AG20443 (cell line): ENCODE results near the gene PCDH9.

ENCODE experiments used
- DNase-seq: peaks from one replicate; pipeline ENCODE4 v3.0.0; 2012; ENCODE audit warnings: low spot score, mixed read lengths

The PCDH9 gene

DNA sequence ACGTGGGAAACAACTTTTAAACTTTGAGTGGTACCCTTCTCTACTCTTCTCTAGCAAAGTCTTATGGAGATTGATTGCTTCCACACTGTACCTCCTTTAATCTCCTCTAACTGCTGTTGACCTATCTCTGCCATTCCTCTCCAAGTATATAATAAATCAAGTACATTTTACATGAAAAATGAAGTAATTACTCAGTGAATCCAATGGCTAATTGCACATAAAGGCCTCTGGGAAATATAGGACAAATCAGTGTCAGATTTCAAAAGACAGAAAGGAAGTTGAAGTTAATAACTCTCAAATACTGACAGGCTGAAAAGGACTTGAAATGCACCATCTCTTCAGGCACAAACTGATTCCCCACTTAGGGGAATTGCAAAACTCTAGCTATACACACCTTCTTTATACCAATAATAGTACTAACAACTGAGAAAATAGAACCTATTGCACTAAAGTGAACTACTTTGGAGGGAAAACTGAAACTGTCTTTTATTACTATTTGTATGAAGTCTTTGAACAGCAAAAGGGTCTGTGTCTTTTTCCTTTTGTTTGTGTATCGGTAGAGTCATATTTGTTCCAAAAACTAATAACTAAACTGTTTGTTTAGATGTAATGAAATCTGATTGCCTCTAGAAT lies 701.1 kb downstream of the PCDH9 start:
- DNase-seq, result no peak

DNA sequence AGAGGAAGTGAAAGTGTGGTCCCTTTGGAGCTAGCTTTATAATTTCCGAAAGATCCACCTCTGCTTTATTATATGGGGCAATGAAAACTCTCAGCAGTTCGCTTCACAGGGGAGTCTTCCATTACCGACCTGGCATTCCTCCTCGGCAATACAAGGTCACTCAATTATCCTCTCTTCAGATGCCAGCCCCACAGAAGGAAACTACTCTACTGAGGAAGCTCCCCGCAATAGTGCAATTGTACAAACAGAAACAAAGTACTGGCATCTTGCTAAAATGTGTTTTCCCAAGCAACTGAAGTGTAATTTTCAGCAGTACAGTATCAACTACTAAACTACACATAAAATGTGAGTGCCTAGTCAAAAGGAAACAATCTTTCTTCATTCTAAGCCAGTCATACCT lies 702.0 kb downstream of the PCDH9 start:
- DNase-seq, result no peak

DNA sequence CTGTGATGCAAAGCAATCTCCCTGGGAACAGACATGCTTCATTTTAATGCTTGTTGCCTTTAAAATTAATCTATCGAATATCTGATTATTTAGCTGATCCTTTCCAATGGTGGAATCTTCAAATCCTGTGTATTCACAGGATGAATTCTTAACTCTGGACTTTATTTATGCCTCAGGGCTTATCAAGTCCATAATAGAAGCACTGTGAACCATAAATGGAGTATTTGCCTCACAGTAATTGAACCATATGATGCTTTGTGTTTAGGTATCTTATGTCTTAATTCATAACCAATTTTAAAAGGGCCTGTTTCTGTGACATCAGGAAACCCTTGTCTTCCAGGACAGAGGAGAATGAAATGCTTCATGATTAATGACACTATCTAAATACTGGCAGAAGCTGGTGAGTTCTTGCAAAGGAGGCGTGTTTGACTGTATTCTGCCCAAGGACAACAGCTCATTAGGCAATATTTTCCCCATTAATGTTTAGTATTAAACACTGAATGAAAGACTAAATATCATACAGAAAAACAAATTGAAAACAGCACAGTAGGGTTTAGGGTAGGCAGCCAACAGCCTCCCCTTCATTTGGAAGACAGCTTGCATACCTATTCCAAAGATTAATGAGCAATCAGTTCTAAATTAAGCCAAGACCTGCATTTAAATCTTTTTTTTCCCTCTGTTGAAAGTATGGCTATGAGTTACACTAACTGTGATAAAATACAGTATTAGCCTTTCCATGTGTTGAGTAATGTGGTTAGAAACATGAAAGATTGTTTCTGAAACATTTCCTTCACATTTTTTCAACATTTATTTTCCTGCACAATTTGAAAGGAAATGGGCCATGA lies 709.4 kb downstream of the PCDH9 start:
- DNase-seq, result no peak

DNA sequence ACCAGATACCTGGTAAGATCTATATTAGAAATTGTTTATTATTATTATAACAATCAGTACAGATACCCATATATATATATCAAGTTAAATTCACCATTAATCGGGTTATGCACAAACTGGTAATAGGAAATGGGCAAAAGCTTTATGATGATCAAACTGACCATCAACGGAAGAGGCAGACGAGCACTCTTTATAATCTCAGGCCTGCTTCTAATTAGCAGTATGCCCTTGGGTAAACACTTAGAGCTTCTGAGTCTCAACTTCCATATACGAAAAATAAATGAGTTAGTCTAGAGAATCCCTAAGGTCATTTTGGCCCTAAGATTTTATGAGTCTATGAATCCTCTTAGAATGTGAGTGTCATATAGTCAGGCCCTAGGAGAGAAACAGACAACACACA lies 710.9 kb downstream of the PCDH9 start:
- DNase-seq, result no peak

DNA sequence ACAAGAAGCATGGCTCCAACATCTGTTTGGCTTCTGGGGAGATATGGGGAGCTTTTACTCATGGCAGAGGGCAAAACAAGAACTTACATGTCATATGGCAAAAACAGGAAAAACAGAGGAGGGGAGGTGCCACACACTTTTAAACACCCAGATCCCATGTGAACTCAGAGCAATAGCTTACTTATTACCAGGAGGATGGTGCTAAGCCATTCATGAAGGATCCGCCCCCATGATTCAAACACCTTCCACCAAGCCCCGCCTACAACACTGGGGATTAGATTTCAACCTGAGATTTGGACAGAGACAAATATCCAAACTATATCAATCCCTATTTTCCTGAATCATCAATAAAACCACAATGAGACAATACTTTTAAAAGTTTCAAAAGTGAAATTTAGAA lies 712.1 kb downstream of the PCDH9 start:
- no peak for DNase-seq

DNA sequence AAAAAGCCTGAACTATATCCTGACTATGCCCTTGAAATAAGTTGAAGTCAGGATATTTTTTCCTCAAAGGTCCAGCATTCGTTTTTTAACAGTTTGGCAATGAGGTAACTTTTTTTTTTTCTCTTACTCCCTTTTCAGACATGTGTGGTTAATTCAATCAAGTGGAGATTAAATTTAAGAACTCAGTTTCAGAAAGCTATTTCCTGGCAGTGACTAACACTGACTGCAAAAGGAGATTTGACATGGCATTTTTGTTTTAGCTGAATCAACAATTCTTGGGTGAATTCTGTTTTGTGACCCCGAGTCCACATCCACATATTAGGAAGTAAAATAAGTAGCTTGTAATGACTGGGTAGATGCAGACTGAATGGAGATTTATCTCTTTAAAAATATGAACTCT lies 716.4 kb downstream of the PCDH9 start:
- no peak for DNase-seq

DNA sequence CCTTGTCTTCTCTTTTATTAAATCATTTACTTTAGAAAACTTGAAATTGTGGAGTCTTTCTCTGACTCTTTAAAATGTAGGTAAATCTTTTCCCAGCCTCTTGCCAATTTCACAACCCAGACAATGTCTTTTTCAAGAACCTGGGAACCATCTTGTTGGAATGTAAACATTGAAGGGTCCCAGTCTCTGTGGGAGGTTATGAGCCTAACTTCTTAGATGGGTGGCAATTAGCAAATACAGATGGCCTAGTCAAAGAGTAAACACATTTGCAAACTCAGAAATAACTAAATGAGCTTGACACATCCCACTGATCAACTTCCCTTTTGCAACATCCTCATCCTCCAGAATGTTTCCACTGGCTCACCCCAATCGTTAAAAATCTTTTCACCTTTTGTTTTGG lies 721.0 kb downstream of the PCDH9 start:
- no peak for DNase-seq

DNA sequence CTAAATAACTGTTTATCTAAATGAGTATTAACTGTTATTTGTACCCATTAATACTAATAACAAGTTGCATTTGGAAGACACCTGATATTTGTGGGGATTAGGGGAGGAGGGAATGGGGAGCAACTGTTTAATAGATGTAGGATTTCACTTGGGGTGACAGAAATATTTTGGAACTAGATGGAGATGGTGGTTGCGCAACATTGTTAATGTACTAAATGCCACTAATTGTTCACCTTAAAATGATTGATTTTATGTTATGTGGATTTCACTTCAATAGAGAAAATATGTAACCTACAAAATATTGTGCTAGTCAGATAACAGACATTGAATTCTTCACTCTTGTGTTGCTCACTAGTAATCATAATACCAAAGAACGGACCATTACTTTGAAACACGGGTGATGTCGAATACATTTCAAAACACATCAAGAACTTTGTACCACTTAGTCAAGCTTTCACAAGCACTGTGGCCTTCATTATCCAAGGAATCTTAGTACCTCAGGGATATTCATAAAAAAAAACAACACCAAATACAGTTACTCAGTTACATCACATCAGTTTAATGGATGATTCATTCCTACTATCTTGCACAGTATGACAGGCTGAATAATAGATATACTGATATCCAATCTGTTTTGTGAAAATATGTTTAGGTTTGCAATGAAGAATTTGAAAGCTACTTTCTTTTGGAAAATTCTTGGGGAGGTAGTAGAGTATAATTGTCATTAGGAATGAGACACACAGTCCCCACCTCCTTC lies 721.8 kb downstream of the PCDH9 start:
- no peak for DNase-seq

DNA sequence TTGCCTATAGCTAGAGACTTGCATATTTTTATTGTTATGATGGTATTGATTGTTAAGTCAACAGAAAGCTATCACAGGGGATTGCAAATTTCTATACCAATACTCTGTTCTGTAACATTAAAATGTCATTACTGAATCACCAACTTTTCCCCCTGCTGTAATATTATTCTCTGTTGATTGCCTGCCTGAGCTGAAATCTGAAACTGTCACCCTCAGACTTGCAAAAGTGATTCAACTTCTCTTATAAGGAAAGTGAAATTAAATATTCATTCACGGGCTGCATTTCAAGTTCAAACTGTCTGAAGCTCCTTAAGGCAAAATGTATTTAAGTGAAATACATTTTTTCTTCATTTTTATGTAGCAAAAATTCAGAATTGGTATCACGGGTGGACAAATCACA lies 723.2 kb downstream of the PCDH9 start:
- DNase-seq, result no peak

DNA sequence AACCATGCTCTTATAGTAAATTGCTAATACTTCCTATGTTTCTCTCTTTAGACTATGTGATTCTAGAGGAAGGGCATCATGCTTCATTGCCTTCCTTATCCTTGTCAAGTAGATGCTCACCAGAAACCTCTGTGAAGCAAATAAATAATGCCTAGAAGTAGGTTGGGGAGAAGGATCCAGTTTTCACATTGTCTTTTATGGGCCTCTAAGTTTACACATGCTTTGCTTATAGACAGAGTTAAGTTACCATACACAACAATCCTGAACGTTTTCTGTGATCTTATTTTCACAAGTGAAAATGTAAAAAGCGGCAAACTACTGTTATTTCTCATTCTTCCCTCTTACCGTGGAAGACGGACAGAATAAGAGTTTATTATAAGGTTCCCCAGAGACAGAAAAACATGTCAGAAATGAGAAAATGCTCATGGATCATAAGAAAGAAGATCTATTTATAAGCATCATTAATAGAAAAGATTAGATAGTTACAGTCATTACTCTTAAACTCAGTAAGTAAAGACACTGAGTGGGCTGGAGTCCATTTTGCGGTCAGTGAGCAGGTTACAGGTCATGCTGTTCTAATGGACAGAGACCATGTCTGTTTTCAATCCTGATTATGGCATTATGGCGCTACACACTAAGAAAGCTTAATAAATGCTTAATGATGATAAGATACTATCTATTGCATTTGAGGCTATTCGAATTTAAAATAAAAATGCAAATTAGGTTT lies 723.9 kb downstream of the PCDH9 start:
- DNase-seq, result no peak

DNA sequence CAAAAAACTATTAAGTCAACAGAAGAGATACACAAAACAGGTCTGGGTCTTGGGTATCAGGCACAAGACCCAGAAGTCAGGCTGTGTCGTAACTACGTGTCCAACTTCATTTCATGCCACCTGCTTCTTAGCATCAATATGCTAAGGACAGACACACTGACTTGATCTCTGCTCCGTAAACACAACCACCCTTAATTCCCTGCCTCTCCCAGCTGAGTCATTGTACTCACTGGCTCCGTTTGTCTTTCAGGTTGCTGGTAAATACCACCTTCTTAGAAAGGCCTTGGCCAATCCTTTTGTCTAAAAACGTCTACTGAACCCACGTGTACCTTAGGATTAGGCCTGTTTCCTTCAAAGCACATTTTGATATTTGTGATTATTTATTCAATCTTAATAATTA lies 726.2 kb downstream of the PCDH9 start:
- DNase-seq, result no peak

DNA sequence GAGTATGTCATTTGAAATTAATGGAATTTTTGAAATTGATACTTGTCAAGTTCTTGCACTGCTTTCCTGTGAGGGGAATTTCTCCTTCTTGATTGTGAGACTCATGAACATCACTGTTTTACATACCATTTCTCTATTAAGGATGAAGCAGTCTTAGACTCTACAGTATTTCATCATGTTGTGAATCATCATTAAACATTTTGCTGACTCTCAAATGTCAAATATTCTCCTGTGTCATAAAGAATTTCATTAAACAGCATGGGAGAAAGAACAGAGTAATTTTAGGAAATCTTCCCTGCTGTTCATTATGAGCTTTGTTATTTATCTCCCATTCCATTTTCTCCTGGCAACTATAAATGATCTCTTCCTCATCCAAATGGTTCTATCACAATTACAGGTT lies 729.0 kb downstream of the PCDH9 start:
- DNase-seq, result no peak

DNA sequence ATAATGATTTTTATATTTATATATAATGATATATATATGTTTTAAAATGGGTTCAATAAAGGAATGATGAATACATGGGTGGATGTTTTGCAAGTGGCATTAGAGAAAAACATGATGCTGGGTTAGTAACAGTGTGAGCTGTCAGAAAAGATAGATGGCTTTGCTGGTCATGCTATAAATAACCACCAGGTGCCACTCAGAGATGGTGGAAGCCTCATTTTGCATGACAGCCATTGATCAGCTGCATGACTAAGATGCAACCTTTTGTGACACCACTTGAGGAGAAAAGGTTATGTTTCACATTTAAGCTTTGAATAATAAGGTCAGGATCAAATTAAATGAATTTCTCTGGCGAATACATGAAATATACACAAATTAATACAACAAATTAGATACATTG lies 737.7 kb downstream of the PCDH9 start:
- no peak for DNase-seq

DNA sequence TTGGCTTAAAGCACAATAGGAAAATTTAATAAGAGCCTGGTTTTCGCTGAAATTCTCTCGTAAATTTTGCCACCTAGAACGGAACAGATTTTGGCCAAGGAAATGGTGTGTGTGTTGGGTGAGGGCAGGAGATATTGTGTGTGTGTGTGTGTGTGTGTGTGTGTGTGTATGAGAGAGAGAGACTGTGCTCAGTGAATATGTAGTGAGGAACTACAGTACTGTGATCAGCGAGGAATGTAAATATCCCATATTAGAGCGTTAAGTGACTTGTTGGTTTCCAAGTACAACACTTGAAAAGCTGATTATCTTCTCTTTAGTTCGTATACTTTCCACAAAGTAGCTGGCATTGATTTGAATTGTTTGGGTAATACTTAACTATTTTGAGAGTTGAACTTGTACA lies 738.9 kb downstream of the PCDH9 start:
- DNase-seq, result no peak

DNA sequence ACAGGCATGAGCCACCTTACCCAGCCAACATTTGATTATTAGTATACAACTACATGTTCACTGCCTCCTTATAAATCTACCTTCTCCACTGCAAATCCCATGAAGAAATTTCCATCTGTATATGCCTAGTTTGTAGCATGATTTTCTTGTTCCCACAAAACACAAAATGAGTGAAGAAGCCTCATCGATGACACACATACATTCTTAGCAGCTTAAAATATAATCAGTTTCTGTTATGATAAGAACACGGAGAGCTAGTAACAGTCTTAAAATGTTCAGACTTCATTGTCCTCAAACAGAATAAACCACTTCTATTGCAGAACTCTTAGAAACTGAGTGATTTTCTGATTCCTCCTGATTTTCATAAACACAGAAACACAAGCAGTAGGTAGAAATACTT lies 740.5 kb downstream of the PCDH9 start:
- no peak for DNase-seq

DNA sequence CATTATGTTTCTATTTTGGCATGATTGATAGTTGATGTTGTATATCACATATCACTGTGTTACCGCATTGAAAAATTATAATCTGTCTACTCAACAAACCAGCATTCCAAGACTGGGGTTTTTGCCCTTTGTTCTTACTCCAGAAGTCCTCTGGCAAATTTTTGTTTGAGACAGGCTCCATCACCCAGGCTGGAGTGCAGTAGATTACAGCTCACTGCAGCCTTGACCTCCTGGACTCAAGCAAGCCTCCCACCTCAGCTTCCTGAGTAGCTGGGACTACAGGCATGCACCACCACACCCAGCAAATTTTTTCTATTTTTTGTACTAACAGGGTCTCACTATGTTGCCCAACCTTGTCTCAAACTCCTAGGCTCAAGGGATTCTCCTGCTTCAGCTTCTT lies 741.0 kb downstream of the PCDH9 start:
- no peak for DNase-seq

DNA sequence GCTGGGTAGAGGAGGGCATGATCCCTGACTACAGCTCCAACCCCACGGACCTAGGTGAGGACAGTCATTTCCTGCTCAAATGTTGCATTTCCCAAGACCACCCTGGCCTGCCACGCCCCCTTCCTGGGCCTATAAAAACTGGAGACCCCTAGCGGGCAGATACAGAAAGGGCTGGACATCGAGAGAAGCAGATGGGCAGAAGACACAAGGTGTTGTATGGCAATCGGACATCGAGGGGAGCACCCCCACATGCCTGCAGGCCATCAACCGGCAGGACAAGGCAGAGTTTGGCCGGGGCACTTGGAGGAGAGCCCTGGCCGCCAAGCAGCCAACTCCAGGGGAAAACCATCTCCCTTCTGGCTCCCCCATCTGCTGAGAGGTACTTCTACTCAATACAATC lies 746.4 kb downstream of the PCDH9 start:
- no peak for DNase-seq

DNA sequence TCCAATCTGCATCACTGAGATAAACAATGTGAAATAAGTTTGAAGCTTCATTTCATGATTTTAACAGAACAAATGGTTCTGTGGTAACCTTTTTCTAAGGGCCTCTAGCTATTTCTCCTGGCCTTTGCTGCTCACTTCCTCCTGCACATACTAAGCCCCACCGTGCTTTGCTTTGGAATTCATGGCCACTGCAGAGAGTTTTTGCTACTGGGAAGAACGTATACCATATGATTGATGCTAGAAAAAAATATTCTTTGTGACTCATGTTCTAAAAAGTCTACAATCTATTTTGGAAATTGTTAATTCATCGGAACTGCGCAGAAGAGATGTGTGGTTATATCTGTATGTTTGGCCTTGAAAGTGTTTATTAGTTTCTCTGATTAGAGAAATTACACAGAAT lies 747.3 kb downstream of the PCDH9 start:
- DNase-seq, result no peak

DNA sequence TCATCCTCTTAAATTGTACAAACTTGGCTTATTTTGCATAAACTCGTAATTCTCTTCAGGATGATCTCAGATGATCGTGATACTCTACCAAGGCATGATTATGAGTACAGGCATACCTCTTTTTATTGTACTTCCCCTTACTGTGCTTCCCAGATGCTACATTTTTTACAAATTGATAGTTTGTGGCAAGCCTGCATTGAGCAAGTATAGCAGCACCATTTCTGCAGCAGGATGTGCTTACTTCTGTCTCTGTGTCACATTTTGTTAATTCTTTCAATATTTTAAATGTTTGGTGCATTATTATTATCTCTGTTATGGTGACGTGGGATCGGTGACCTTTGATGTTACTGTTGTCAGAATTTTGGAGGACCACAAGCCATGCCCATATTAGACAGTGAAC lies 752.3 kb downstream of the PCDH9 start:
- no peak for DNase-seq

DNA sequence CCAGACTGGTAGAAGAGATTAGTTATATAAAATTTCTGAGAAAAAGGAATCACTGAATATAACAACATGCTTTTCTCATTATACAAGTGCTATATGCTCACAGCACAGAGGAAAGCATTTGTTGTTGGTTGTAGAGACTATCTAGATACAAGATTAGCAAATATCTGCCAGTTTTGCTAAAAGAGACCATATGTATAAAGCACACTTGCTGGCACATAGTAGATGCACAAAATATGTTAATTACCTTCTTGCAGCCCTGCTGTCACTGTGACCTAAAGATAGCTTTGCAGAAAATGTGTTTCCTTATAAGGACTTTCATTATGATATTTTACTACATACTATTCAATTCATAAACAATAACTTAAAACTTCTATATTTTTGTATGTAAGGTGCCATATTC lies 755.1 kb downstream of the PCDH9 start:
- no peak for DNase-seq

DNA sequence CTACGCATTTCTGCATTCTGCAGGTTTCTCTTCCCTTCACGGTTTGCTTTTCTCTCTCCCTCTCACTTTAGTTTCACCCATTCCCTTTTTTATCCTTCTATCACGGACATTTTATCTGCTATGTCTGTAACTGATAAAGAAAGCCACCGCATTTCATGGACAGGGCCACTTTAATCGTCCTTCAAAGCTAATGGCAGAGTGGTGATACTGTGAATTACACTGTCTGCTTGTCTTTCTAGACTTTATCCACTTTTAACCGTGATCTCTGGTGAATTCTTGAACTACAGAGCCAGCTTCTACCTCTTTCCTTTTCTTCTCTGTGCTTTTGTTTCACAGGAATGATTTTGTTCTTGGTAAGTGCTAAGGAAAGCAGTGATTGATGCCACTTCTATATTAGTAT lies 760.4 kb downstream of the PCDH9 start:
- DNase-seq, result no peak

DNA sequence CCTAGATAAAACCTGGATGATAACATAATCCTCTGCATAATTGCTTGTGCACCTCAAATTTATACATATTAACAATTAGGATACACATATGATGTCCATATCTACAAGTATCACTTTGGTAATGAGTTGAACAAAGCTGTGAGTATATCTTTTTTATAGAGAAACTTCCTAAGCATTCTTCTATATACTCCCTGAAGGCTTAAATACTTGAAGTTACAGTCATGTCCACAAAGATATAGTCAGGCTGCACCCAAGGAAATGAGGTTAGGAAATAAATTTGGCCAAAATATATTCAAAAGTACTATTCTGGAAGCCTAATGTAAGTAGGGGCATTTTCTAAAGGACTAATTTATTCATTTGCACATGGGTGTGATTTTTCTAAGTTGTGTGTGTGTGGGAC lies 761.5 kb downstream of the PCDH9 start:
- no peak for DNase-seq

DNA sequence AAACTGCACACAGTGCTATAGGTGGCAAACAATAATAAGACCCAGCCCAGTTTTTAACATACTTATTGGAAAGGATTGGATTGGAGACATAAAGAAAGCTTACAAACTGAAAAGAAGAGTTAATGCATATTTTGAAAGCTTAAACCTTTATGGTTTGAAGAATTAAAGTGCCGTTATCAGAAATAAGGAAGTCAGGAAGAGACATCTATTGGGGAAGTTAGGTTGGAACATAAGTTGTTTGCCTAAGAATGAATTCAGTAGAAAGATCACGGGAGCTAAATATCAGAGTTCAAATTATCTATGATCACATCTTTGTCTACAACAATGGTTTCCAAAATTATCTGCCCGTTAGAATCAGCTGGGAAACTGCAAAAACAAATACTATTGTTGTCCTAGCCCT lies 767.9 kb downstream of the PCDH9 start:
- DNase-seq, result no peak
